NCI-H2029 (cell line): ENCODE measurements around the gene NRG3.
"Not testable (repeated sequence)": the region's sequence is repeated elsewhere in the genome, so short reads cannot be mapped to it uniquely, and the experiment has no call there.

ENCODE experiments used
- DNase-seq: peaks from one replicate; lab custom pipeline; 2025; lab: John Stamatoyannopoulos, UW

Gene NRG3

DNA sequence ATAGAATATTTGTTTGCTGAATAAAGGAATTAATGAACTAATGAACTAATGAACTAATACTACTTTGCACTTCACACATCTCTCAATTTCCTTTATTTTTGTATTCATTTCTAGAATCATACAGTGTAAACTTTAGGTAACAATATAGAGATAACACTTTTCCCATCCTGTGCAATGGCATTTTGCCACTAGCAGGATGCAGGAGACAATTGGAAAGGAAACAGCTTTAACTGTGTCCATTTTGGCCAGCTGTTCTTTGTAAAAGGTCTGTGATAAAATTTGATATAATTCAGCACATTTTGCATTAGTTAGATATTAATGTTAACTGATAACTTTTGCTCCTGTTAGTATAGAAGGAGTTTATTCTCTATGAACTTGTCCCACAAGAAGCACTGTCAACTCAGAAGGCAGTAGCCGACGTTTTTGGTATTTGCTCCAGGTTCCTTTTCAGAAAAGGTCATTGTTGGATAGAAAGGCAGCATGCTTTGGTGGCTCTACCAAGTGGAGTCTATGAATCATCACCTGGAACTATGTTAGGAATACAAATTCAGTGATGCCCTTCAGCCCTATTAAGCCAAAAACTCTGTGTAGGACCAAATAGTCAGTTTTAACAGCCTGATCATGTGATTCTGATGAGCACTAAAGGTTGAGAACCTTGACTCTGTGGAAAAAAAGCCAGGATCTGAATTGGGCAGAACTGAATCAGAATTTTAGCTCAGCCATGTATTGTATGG lies 86.6 kb downstream of the NRG3 start:
- no peak for DNase-seq

DNA sequence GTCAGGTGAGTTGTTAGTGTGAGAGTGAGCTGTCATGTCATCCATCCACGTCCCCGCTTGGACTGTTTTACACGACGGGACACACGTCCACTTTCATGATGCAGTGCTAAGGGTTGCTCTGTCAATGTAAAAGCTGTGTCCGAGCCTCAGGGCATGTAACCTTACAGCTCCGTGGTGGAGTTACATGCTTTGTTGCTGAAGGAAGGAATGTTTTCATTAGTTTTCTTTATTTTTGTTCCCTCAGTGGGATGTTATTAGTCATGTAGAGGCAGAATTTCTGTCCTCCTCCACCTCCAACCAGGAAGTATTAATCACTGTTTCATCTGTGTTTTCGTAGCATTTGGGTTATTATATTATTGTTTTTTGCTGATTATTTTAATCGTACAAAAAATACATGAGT lies 88.6 kb downstream of the NRG3 start:
- no peak for DNase-seq

DNA sequence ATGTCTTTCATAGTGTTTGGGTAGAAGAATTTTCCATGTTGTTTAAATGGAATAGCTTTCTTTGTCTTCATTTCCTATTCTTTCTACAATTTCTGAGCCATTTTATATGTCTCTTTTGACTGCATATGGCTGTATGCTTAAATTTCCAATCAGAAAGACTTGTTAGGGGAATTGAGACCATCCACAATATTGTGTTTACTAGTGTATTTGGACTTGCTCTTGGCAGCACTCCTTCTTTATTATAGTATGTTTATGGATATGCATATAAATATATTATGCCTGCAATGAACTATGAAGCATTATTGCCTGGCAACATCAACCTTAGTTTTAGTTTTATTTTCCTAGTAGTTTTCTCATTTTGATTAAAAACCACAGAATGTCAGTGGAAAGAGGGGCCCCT lies 92.7 kb downstream of the NRG3 start:
- DNase-seq = no peak

DNA sequence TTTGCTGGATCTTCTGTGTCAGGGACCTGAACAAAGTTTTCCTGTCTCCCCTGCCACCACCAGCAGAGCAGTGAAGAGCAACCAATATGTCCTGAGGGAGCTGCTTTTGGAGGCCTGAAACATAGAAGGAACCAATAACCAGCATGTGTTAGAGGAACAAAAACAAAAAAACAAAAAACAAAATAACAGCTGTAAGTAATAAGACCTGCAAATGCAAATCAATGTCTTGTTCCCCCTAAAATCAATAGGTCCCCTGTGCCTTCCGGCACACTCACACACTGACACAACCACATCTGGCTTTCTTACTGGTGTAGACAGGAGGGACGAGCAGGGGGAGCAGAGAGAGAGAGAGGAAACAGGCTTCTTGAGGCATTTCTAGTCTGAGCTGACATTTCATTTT lies 94.1 kb downstream of the NRG3 start:
- no peak for DNase-seq

DNA sequence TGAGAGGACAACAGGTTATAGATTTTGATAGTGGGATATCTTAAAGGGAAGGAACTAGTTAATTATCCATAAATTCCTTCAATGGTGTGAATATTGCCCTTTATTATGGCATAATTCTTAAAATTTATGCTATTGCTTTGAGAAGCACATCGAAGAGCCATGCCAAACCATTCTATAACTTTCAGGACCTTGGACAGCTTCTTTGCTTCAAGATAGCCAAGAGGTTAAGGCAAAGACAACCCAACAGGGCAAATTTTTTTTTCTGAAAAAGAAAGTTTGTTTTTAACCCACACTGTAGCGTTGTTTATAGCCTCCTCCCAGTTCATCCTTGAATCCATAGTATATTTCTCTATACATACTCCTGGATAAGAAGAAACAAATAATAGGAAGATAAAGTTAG lies 103.2 kb downstream of the NRG3 start:
- DNase-seq = no peak

DNA sequence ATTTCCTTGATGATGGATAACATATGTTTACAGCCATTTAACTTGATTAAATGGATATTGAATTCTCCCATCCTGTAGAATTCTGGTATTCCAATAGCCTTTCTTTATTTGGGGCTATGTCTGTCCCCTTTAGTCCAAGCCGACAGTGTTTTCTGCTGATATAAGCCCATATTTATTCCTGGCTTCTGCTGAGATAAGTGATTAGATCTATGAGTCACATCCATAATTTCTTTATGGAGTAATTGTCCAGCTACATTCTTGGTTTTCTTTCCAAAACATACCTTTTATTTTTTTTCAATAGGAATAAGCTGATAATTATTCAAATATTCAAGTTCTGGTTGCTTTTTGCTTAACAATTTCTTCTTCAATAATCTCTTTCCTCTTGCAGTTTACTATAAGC lies 106.7 kb downstream of the NRG3 start:
- DNase-seq = no peak

DNA sequence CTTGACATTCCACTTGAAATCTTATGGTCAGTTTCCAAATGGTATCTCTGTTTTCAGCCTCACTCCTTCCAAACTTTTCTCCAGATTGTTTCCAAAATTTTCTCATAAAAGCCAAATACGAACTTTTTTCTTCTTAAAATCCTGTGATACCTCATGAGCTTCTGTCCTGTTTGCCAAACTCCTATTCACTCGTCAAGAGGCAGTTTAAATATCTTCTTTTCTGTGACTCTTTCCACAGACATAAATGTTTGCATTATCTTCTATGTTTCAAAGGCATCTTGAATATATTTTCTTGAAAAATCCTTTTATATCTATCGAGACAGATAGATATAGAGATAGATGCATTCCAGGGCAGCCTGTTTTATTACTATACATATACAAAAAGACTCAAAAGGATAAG lies 109.4 kb downstream of the NRG3 start:
- no peak for DNase-seq

DNA sequence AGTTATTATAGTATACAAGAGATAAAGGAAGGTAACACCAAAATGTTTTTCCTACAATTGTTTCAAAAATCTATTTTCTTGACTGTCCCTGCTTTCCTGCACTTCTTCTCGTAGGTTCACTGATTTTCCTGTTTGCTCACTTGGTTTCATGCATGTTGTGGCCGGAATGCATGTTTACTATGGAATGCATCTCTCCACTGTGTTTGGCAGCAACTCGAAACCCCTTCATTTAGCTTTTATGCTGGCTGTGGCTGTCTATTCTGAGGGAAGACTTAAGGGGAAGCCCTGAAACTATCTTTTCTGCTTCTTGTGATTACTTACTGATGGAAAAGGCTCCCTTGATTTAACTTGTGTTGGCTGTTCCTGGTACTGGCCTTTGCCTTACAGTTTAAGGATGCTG lies 120.3 kb downstream of the NRG3 start:
- DNase-seq = no peak

DNA sequence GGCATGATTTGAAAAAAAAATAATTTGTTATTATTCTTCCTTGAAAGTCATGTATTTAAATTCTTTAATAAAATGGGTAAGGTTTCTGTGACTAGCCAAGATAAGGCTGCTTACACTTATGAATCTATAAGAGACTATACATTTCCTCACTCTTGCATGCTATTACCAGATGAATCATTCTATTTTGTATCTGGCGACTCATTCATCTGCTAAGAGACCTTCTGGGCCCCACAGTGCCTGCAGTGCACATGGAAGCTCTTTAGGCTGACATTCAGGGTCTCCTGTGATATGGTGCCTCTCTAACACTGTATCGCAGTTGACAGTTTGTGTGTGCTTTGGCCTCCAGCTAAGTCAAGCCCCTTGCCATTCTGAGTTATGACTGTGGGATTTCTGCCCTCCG lies 121.9 kb downstream of the NRG3 start:
- DNase-seq = no peak

DNA sequence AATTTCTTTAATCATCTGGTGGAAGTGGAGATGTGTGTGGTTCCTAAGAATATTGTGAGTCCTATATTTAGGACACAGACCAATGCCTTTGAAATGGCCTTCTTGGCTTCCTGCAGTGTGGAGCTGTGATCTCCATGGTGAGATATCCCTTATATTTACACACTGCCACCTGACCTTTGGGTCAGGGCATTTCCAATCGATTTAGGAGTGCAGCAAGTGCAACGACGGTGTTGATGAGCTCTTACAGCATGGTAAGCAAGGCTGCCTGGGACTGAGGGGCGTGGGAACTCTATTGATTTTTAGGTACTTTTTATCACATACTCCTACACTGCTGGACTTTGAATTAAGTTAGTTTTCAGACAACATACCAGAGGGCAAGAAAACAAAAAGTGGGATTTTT lies 146.0 kb downstream of the NRG3 start:
- DNase-seq = no peak

DNA sequence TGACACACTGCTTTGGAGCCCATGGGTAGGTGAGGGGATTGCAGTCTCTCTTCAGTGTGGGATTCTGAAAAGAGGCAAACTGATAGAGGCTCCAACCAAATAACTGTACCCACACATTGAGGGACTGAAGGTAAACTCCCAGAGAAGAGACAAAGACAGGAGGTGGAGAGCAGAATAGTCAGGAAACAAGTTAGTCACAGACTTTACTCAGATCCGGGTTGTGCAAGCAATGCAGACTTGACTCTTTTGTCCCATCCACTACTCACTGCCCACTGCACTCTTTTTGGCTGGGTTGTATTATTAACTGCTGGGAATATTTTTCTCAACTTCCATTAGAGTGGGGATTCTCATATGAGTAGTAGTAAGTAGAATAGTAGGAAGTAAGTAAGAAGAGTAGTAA lies 152.7 kb downstream of the NRG3 start:
- no peak for DNase-seq

DNA sequence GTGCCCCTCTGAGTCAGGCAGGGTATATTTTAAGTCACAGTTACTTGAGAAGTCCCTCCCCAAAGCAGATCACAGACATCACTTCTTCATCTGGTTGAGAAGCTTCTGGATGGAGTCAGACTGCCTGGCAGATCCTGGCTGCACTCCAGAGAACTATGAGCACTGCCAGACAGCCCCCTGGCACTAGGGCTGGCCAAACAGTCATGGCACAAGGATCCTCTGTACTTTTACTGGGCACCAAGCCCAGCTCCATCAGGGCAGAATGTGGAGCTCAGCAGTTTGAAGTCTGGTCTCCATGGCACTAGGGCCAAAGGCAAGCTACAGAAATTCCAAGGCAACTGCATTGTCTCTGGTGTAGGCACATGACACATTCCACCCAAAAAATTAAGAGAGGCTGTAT lies 162.1 kb downstream of the NRG3 start:
- no peak for DNase-seq

DNA sequence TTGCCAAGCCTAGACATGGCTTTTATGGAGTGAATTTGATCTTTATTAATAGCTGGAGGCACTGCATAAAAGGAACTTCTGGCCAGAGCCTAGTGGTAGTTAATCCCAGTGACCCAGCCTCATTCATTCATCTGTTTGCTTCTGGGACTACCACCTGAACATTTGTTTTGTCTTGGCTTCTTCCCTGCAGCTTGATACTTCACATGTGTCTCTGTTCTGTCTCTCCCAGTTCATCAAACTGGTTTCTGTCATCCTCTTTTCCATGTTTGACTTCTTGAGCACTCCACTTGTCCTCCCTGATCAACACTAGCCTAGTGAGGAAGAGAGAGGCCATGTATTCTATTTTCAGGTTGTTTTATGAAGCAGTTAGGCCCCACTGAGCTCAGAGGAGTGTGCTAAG lies 163.6 kb downstream of the NRG3 start:
- no peak for DNase-seq

DNA sequence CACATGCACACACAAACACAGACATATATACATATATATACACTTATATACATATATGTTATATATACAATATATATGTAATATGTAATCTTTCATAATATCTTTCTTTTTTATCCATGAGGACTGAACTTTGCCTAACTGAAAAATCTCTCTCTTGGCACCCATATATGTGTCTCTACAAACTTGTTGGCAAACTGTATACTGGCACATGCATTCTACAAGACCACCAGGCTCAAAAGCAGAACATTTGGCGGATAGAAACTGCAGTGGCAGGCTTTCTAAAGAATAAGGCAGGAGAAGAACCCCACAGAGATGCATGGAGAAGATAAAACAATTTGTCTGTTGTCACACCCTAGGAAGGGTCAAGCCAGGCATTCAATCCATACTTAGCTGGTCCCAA lies 165.3 kb downstream of the NRG3 start:
- DNase-seq = no peak

DNA sequence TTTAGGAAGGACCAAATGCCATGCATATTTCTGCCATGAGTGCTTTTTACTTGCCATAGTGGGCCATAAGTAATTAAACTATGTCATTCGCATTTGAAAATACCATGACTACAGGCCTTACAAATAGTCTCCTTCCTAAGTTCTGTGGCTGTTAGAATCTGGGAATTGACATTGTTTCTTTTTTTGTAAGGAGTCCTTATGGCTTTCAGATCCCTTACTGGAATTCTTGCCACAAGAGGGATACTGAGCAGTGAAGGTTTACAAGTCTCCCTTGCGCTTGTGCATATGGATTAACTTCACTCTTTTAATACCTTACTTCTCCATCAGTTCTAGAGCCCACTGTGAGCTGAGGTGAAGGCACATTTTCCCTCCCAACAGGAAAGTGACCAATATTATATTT lies 166.0 kb downstream of the NRG3 start:
- DNase-seq = no peak

DNA sequence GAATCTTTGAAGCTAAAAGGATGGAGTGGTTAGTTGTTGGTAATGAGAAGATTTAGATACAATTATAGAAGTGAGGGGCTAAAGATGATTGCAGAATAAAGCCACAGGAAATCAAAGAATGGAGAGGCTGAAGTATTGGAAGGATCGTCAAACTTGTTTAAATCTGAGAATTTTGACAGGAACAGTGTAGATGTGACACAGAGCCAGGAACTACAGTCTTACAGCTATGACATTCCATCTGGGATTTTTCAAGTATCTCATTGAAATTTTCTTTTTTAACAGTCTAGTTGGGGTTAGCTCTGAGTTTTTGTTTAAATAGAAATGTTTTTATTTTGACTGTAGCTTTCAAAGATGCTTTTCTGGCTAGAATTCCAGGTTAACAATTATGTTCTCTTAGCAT lies 181.4 kb downstream of the NRG3 start:
- no peak for DNase-seq

DNA sequence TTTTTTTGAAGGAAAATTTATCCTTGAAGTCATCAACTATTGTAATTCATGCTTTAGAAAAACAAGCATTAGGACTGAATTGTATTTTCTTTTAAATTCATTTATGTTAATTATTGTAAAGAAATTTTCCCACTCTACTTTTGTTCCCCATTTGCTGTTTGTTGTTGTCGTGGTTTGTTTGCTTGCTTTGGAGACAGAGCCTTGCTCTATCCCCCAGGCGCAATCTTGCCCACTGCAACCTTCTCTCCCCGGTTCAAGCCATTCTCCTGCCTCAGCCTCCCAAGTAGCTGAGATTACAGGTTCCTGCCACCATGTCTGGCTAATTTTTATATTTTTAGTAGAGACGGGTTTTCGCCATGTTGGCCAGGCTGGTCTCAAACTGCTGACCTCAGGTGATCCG lies 192.2 kb downstream of the NRG3 start:
- not testable (repeated sequence) for DNase-seq

DNA sequence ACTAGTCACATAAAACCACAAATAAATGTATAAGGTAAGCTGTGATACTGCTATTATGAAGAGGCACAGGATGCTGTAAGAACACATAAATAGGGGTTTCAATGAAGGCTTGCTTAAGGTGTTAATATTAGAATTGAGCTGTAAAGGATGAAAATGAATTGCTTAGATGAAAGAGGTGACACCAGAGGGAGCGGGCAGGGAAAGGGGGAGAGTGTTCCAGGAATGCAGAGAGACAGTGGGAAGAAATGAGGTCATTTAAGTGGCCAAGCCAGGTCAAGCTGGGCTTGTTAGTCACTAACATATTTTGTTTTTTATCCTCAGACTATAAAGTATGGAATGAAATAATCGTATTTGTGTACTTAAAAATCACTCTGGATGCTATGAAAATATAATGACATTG lies 193.5 kb downstream of the NRG3 start:
- no peak for DNase-seq

DNA sequence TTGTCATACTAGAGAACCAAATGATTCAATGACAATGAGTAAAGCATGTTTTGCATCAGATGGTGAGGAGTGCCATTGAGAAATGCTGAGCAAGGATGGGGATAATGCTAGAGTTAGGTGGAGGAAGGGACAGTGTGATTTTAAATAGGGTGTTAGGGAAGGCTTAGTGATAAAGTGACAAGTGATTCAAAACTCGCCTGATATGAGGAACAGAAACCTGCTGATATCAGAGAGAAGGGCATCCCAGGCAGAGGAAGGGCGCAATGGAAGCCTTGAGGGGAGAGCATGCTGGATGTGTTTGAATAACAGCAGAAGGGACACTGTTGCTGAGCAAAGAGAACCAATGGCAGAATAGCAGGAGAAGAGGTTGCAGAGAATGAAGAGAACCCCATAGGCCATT lies 196.2 kb downstream of the NRG3 start:
- no peak for DNase-seq

DNA sequence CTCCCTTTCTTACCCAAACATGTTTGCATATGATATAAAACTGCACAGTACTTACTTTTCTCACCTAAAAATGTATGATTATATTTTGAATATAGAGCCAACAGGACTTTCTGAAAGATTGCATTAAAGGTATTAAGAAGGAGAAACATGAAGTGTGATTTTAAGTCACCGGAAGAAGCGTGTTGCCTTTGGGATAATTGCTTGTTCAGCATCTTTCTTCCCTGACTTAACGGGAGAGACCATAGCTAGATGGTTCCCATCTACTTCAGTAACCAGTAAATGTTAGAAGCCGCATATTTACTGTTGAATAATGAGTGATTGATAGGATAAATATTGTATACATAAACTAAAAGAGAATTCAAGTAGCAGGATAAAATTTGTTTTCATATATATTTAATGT lies 197.1 kb downstream of the NRG3 start:
- no peak for DNase-seq

DNA sequence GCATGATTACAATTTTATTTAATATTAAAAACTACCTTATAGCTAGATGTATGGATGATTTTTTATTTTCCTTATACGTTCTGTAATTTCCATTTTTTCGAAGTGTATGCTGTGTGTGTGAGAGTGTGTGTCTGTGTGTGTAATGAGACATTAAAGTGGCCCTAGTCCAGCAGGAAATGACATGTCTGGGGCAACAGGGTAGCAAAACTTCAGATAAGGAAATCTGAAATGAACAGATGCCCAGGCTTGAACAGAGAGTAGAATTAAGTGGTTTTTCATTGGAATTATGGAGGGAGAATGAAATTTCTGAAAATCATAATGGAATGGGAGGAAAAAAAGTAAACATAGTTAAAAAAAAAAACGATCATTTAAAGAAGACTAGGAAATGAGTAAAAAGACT lies 200.6 kb downstream of the NRG3 start:
- no peak for DNase-seq

DNA sequence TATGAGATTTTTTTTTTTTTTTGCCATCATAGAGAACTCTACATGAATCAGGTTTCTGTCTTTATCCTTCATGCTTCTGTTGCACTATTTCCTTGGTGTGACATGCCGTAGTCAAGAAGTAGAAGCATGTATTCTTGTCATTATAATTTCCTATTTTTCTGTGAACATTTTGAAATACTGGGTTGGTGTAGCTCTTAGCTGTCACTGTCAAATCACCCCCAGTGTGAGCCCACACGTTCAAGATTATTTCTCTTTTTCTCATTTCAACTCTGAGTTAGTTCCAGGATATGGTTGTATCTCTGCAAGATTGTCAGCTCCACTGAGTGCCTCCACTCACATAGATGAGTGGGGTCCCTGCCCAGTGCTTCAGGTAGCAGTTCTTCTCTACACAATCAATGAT lies 209.5 kb downstream of the NRG3 start:
- DNase-seq = no peak

DNA sequence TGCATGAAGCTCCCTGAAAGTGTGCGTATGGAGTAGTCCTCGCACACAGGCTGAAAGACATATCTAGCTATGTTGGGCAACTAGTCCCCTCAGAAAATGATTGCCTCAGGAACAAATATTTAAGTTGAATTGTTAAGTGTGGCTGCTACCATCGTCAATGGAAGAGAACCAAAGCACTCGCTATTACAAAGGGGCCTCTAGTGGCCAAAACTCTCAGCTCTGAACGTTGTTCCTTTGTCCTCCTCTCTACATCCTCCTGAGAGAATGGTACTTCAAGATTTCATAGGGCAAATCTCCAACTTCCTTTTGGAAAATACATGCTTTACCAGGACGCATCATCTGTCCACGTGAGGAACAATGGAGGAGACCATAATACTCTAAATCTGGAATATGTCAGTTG lies 209.9 kb downstream of the NRG3 start:
- DNase-seq = no peak

DNA sequence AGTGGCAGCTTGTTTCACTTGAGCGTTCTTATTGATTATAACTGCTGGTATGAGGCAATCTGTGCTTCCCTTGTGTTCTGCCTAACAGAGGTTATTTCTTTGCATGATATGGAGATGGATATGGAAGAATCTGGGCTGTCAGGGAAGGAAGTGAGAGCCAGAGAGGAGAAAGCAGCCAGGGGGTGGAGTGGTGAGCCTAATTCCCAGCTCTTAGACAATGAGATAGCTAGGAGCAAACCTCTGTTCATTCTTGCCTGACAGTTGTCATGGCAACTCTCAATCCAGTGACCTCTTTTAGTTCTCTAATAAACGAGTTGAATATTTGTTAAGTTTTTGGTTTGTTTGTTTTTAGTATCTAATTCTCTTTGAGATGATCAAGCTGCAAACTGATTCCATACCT lies 214.3 kb downstream of the NRG3 start:
- DNase-seq = no peak

DNA sequence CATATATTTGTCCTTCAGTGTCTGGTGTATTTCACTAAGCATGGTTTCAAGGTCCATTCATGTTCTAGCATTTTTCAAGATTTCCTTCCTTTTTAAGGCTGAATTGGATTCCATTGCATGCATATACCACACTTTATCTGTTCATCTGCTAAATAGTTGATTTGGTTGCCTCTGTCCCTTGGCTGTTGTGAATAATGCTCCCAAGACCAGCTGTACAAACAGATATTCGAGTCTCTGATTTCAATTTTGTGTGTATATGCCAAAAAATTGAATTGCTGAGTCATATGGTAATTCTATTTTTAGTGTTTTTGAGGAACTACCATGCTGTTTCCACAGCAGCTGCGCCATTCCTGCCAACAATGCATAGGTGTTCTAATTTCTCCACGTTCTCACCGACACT lies 216.4 kb downstream of the NRG3 start:
- no peak for DNase-seq
